Kidney epithelial cell (primary cell): ENCODE data around the gene PTPRE. TPM values are rescaled to one million over a fixed set of nuclear protein-coding genes. Genes with fewer than 3 reads are reported as not detected.

ENCODE experiments used
- DNase-seq: peaks from one replicate; pipeline ENCODE4 v3.0.0-alpha.2; 2010; ENCODE audit warnings: low read depth
- H3K27me3 ChIP-seq: 2 replicates; pipeline ENCODE4 v1.6.0; 2011; ENCODE audit warnings: low read length; ENCODE audit not compliant: control insufficient read depth, insufficient read depth
- H3K36me3 ChIP-seq: 2 replicates; pipeline ENCODE4 v1.5.1; 2011; ENCODE audit warnings: low read length; ENCODE audit not compliant: control insufficient read depth, insufficient read depth
- H3K4me3 ChIP-seq: 2 replicates; pipeline ENCODE4 v1.5.1; 2011; ENCODE audit warnings: low read depth, mild to moderate bottlenecking, control low read depth, low read length
- total RNA-seq: library from RNA; depleted of rRNA; stranded (reverse); fragments of >200 nt; gene quantifications from 2 replicates; pipeline ENCODE4 v1.2.3, GENCODE V29; 2015
- TF ChIP-seq, protein P1 (sequence below): IDR thresholded peaks from 2 replicates; pipeline ENCODE4 v1.5.1; 2011; ENCODE audit warnings: mild to moderate bottlenecking, moderate library complexity, low read length, control low read depth, inconsistent platforms; ENCODE audit not compliant: insufficient read depth, poor library complexity, severe bottlenecking

The PTPRE gene
- total RNA-seq, 1 donor from 2014 or later = 10.3 TPM

DNA sequence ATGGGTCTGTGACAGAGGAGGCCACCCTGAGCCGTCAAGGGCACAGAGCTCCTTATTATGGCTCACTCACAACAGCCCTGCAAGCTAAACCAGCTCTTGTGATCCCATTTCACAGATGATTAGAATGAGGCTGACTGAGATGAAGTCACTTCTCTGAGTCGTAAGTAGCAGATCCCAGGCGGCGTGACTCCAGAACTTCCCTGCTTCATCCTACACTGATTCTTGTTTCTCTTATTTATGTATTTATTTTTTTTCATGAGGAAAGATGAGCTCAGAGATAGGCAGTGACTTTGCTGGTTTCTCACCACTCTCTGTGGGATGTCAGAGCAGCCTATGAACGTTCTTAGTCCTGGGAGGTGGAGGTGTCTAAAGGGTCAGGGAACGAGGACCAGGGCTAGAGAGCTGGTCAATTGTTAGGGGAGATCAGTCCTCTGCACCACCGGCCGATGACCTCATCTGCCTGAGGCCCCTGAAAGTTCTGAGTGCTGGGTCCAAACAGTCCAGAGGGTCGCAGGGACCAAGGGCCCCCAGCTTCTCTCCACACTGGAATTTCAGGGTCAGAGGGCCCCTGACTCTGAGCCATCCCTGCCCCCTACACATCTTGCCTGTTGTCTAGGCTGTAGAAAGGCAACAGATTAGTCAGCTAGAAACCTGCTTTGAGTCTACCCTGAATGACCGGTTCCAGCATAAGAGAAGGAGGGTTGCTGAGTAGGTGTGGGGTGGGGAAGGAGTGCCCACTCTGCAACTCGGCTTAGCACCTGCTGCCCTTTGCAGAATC lies 32.0 kb upstream of the PTPRE start:
- DNase-seq = no peak
- H3K36me3 ChIP-seq = no peaks in the 10 kb centered on the region
- H3K27me3 ChIP-seq = peaks cover 3% of the 10 kb centered on the region
- H3K4me3 ChIP-seq = no peak overlapping the region
- TF ChIP-seq, protein P1, sequence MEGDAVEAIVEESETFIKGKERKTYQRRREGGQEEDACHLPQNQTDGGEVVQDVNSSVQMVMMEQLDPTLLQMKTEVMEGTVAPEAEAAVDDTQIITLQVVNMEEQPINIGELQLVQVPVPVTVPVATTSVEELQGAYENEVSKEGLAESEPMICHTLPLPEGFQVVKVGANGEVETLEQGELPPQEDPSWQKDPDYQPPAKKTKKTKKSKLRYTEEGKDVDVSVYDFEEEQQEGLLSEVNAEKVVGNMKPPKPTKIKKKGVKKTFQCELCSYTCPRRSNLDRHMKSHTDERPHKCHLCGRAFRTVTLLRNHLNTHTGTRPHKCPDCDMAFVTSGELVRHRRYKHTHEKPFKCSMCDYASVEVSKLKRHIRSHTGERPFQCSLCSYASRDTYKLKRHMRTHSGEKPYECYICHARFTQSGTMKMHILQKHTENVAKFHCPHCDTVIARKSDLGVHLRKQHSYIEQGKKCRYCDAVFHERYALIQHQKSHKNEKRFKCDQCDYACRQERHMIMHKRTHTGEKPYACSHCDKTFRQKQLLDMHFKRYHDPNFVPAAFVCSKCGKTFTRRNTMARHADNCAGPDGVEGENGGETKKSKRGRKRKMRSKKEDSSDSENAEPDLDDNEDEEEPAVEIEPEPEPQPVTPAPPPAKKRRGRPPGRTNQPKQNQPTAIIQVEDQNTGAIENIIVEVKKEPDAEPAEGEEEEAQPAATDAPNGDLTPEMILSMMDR = no peak

DNA sequence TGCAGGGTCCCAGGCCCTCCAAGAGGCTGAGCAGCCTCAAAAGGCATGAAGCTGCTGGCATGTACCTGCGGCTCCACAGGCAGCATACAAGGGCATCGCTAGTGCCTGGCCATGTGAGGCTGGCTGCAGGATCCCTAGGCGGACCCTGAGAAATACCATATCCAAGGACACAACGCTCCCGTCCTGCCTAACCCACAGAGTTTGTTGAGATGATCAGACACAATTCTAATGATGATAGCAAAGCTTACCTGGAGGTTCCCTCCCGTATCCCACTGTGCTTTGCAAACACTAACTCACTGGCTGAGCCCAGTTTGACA lies 31.5 kb upstream of the PTPRE start:
- H3K4me3 ChIP-seq = no peak overlapping the region
- no peak for DNase-seq
- H3K27me3 ChIP-seq = peaks cover 3% of the 10 kb centered on the region
- TF ChIP-seq, protein P1 = no peak
- H3K36me3 ChIP-seq = no peaks in the 10 kb centered on the region

DNA sequence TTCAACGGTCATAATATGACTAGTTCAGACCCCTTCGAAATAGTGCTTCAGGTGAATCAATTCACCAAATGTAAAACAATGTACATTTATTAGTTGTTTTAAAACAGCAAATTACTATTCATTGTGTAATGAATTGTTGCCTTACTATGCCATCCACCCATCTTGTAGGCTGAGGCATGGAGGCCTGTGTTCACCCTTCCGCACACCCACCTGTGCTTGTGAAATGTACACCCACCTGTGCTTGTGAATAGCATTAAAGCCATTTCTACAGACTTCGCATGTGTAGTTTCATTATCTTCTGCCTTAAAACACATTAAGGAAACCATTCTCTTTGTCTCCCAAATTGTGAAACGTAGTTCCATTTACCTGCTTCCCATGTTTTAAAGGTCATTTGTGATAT lies 31.0 kb upstream of the PTPRE start:
- TF ChIP-seq, protein P1 = no peak
- no peak overlapping the region for H3K4me3 ChIP-seq

DNA sequence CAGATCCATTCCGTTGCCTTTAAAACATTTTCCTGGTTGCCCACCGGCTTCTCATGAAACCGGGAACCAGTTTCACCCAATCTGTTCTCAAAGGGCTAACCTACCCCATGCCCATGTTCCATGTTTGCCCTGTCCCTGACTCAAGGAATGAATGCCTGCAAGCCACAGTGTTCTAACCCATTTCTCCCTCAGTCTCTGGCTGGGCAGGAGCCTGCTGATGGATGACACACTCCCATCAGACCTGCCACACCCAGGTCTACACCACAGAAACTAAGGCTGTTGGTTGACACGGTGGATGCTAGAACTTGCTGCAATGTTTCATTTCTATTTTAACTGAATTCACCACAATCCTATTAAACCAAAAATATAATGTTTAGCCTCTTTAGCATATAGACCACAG lies 29.8 kb upstream of the PTPRE start:
- H3K4me3 ChIP-seq = no peak overlapping the region
- TF ChIP-seq, protein P1 = no peak
- H3K36me3 ChIP-seq = no peaks in the 10 kb centered on the region
- H3K27me3 ChIP-seq = peaks cover 3% of the 10 kb centered on the region
- DNase-seq = no peak

More for the DNA sequence above, 31.0 kb upstream of the PTPRE start:
- no peaks in the 10 kb centered on the region for H3K36me3 ChIP-seq
- DNase-seq = no peak
- H3K27me3 ChIP-seq = peaks cover 3% of the 10 kb centered on the region

DNA sequence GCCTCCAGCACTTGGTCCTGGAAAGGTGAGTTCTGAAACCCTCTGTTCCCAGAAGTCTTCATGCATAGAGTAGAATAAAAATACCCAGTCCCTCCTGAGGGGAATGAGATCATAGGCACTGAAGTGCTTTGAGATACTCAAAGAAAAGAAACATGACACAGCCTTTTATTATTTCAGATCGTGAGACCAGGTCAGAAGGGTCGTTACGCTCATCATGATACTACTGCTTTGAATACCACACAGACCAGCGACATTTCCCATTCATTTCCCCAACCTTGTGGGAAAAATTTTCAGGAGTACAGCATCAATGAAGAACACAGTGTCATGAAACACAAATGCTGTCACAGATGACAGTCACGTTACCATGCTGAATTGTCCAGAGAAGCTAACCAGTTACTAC lies 29.2 kb upstream of the PTPRE start:
- Histone ChIP-seq H3K36me3 (no peaks in the 10 kb centered on the region), H3K27me3 (no peaks in the 10 kb centered on the region), H3K4me3 (no peak overlapping the region)
- no peak for DNase-seq
- TF ChIP-seq, protein P1 = no peak
